GM18517 (cell line): ENCODE results near the gene TSEN34.
"Not testable (repeated sequence)": the region's sequence is repeated elsewhere in the genome, so short reads cannot be mapped to it uniquely, and the experiment has no call there.

Source experiments
- ATAC-seq: cut with Tn5 transposase; IDR thresholded peaks from one replicate; pipeline ENCODE4 v1.9.1; 2021; ENCODE audit warnings: mild to moderate bottlenecking, moderate library complexity; ENCODE audit not compliant: unreplicated experiment

The TSEN34 gene

GRCh38 chr19:54186351-54186750 lies 4.8 kb upstream of the TSEN34 start:
- no peak for ATAC-seq

DNA sequence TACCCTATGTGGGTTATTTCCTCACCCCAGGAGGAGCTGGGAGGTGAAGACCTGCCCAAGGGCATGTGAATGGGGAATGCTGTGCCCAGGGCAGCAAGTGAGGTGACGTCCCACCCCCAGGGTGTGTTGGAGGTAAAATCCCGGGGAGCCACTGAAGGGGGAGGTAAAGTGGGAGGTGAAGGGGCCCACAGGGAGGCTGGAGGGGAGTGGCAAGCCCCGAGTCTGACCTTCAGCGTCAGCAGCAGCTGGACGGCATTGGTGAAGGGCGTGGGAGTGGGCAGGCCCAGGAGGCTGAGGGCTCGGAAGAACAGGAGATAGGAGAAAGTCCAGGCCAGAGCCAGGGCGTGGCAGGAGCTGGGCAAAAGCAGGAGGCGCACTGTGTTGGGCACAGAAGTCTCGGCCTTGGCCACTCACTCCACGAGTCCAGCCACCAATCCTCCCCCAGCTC lies 4.2 kb upstream of the TSEN34 start:
- no peak for ATAC-seq

DNA sequence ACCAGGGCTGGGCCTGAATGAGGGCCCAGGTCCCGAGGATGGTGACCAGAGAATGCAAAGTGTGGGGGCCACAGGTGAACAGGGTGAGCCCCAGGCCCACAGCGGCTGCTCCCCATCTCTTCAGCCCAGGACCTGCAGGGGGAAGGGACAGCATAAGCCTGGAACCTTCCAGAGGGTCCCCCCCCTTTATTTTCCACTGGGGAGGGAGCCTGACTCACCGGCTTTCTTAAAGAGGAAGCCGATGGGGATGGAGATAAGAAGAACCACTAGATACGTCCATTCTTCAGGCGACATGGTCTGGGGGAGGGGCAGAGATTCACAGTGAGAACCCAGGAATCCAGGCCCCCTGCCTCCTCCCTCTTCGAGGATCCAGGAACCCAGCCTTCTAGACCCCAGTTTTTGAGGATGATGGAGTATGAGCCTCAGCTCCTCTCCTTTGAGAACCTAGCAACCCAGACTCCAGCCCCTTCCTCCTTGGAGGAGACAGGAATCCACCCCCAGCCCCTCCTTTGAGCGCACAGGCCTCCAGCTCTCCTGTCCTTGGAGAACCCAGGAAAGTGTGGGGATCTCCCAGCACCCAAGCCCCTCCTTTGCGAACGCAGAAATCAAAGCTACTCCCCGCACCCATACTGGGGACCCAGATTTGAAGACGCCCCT lies 2.8 kb upstream of the TSEN34 start:
- no peak for ATAC-seq

GRCh38 chr19:54189145-54189734 lies 1.9 kb upstream of the TSEN34 start, which contains the start of gene MBOAT7:
TSS of gene MBOAT7 (minus strand) at chr19:54189580. CDS start at chr19:54188508, 1,072 bp downstream.
- ATAC-seq = peak; percentile 15

DNA sequence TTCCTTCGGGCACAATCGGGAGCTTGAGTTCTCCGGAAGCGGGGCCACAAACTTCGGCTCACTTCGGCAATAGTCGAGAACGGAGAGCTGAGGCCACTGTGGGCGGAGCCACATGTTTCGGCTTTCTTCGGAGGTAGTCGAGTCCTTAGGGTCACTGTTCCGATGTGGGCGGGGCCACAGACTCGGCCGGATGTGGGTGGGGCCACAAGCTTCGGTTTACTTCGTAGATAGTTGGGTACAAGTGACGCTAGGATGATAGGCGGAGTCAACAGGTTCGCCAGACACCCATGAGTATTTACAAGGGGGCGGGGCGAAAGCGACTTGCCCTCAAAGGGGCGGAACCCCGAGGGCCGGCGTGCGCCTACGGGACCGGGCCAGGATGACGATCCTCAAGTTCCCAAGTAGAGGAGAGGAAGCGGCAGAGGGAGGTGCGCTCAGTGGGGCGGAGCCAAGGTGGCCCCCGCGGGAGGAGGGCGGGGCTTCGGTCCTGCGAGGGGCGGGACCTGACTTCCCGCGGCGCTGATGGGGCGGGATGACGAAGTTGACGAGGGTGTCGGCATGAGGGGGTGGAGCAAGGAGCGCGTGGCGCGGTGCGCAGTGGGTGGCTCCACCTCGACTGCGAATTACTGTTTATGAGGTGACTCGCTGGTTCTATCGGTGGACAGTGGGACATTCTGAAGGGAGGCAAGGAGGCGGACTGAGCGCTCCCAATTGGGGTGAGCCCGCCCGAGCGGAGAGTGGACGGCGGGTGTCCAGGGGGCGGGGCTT lies 1.2 kb upstream of the TSEN34 start:
- ATAC-seq = peak; percentile 62

DNA sequence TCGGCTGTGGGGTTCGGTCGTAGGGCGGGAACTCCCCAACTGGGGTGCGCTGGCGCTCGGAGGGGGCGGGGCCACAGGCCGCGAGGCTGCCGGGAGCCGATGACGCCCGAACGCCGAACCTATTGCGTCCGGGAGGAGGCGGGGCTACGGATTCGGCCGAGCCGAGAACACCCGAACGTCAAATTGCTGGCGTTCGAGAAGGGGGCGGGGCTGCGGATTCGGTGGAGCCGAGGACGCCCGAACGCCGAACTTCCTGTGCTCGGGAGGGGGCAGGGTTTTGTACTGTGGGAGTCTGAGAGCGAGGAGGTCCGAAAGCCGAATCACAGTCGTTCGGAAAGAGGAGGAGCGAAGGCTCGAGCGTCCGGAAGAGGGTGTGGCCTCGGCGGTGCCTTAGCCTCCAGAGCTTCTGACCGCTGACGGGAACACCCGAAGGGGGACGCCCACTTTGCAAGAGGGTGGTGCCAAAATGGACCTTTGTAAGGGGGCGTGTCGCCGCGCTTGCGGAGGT lies 551 bp upstream of the TSEN34 start:
- peak; percentile 49 for ATAC-seq

DNA sequence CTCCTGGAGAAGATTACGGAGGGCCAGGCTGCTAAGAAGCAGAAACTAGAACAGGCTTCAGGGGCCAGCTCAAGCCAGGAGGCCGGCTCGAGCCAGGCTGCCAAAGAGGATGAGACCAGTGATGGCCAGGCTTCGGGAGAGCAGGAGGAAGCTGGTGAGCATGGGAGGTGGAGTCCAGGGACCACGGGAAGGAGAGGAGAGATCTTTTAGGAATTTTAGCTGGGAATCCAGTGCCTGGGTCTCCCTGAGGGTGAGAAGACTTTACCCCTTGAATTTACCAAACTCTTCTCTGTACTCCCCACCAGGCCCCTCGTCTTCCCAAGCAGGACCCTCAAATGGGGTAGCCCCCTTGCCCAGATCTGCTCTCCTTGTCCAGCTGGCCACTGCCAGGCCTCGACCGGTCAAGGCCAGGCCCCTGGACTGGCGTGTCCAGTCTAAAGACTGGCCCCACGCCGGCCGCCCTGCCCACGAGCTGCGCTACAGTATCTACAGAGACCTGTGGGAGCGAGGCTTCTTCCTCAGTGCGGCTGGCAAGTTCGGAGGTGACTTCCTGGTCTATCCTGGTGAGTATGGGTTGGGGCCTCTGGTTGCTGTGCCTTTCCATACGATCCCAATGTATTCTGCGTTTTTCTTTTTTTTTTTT lies 824 bp downstream of the TSEN34 start:
- no peak for ATAC-seq

GRCh38 chr19:54193011-54193410 lies 1.9 kb downstream of the TSEN34 start:
- ATAC-seq = no peak

- not testable (repeated sequence) for ATAC-seq
Measured at GRCh38 chr19:54194463-54194862, 3.4 kb downstream of the TSEN34 start.

GRCh38 chr19:54196536-54196935 lies 5.4 kb downstream of the TSEN34 start:
- ATAC-seq = no peak

DNA sequence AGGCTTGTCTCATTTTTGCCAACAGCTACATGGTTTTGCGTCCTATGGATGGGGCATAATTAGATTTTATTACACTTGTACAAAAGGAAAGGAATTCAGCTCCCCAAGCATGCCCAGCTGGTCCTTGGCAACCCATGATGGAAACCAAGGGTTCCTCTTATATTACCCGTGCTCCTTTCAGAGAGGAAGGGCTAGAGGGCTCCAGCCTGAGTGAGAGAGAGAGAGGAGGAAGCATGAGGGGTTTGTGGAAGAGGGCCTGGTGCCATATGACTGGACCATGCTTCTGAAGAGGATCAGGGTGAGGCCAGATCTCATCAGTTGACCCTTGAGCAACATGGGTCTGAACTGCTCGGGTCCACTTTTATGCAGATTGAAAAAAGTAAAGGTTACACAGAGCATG lies 6.0 kb downstream of the TSEN34 start:
- ATAC-seq = no peak

GRCh38 chr19:54199401-54199800 lies 8.3 kb downstream of the TSEN34 start:
- ATAC-seq = no peak

DNA sequence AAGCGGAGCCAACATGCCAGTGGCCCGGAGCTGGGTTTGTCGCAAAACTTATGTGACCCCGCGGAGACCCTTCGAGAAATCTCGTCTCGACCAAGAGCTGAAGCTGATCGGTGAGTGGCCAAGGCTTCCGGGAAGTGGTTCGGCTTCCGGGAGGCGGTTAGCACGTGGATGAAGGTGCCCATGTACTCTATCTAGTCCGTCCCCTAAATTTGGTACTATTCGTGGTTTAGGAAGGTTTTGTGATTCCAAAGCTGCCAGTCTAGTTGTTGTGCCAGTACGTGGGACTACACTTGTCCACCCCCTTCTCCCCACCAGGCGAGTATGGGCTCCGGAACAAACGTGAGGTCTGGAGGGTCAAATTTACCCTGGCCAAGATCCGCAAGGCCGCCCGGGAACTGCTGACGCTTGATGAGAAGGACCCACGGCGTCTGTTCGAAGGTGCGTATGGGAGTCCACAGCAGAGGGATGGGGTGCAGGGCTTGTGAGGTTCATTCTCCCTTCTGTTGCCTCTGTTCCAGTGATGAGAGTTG lies 10.1 kb downstream of the TSEN34 start:
- ATAC-seq = no peak

GRCh38 chr19:54201980-54202379 lies 10.9 kb downstream of the TSEN34 start:
- no peak for ATAC-seq

DNA sequence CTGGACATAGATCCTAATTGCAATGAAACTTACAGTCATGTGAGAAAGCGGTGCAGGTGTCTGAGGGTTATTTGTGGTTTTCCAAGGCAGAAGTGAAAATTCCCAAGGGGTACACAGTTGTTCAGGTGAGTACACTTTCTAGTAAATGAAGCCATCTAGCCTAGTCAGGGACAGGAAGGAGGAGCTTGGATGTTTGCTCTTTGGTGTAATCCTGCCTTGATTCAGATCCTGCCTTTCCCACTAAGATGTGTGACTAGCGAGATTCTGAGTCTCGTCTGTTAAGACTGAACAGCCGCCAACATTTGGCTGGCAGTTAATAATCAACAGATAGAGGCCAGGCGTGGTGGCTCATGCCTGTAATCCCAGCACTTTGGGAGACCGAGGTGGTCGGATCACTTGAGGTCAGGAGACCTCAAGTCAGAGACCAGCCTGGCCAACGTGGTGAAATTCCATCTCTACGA lies 12.1 kb downstream of the TSEN34 start:
- ATAC-seq = no peak

- no peak for ATAC-seq
Measured at GRCh38 chr19:54204767-54205468, 13.8 kb downstream of the TSEN34 start.

DNA sequence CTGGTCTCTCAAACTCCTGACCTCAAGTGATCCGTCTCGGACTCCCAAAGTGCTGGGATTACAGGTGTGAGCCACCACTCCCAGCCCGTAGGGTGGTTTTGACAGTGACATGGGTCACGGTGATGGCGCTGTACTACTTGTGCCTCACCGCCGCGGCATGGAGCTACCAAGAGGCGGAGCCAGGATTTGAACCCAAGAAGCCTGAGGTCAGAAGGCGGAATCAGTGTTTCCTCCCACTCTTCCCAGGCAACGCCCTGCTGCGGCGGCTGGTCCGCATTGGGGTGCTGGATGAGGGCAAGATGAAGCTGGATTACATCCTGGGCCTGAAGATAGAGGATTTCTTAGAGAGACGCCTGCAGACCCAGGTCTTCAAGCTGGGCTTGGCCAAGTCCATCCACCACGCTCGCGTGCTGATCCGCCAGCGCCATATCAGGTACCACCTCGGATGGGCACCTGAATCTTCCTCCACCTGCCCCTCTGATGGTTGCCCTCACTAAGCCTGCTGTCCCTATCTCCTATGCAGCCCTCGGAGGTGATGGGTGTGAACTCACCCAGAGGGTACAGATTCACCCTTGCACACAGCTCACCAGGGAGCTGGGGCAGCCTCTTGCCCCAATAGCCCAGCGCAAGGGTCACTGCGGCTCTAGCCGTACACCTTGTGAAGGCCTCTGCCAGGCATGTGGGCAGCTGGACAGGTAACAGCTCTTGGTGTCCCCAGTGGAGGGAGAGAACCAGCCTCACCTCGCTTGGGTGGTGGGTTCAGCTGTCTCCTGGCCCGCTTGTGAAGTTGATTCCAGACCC lies 15.1 kb downstream of the TSEN34 start:
- no peak for ATAC-seq

- no peak for ATAC-seq
Measured at GRCh38 chr19:54206831-54207177, 15.7 kb downstream of the TSEN34 start.

DNA sequence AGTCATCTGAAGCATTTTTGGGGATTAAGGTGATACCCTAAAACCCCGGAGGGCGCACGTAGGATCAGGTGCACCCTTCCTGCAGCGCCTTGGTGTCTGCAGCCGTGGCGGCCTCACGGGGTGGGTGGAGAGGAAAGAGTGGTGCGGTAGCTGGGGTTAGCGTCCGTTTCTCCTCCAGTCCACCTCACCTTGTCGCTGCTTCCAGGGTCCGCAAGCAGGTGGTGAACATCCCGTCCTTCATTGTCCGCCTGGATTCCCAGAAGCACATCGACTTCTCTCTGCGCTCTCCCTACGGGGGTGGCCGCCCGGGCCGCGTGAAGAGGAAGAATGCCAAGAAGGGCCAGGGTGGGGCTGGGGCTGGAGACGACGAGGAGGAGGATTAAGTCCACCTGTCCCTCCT lies 16.1 kb downstream of the TSEN34 start:
- ATAC-seq = not testable (repeated sequence)

DNA sequence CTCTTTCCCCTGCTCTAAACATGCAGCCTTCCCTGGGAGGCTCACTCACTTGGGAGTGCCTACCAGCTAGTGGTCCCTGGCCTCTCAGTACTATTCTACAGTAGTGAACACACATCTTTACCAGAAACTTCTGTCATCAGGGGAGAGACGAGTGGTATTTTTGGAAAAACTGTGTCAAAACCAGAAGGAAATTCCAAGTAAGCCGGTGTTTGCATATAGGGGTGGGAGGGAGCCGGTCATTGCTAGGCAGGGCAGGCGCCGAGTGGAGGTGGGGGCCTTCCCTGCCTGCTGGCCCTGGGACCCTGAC lies 16.5 kb downstream of the TSEN34 start:
- ATAC-seq = no peak
